ENCODE results near the gene KLC4.

The KLC4 gene

GRCh38 chr6:43097502-43097901 is 38.1 kb downstream of the KLC4 start:
- DNase-seq (no peak), ATAC-seq (ENCODE audit: insufficient read depth, low read depth) (no peak)
- TF ChIP-seq EZH2 (IDR thresholded peaks at IDR 0.05; ENCODE audit: borderline replicate concordance, low read depth, low read length, severe bottlenecking): no peak
- TF ChIP-seq, protein P1, sequence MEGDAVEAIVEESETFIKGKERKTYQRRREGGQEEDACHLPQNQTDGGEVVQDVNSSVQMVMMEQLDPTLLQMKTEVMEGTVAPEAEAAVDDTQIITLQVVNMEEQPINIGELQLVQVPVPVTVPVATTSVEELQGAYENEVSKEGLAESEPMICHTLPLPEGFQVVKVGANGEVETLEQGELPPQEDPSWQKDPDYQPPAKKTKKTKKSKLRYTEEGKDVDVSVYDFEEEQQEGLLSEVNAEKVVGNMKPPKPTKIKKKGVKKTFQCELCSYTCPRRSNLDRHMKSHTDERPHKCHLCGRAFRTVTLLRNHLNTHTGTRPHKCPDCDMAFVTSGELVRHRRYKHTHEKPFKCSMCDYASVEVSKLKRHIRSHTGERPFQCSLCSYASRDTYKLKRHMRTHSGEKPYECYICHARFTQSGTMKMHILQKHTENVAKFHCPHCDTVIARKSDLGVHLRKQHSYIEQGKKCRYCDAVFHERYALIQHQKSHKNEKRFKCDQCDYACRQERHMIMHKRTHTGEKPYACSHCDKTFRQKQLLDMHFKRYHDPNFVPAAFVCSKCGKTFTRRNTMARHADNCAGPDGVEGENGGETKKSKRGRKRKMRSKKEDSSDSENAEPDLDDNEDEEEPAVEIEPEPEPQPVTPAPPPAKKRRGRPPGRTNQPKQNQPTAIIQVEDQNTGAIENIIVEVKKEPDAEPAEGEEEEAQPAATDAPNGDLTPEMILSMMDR (IDR thresholded peaks at IDR 0.05; ENCODE audit: borderline replicate concordance, extremely low read depth, low read length, poor library complexity, severe bottlenecking): no peak
- Histone ChIP-seq H3K36me3 (ENCODE audit: insufficient read depth, low read length) (no peaks in the 10 kb centered on the region), H3K27me3 (ENCODE audit: insufficient read depth, low read length, poor library complexity) (no peaks in the 10 kb centered on the region), H2AFZ (ENCODE audit: low read depth, low read length) (no peak overlapping the region), H3K4me3 (ENCODE audit: low read depth in 1 of 2, low read length in 2 of 2) (no peak overlapping the region), H4K20me1 (ENCODE audit: insufficient read depth, low read length) (peaks cover 46% of the 10 kb centered on the region), H3K27ac (ENCODE audit: low read length) (no peak overlapping the region), H3K4me1 (ENCODE audit: insufficient read depth, low read length) (peaks cover 17% of the 10 kb centered on the region), H3K4me2 (ENCODE audit: insufficient read depth, low read length) (no peak overlapping the region), H3K9ac (ENCODE audit: low read depth, low read length) (no peak overlapping the region), H3K9me3 (ENCODE audit: insufficient read depth, low read length, severe bottlenecking) (no peaks in the 10 kb centered on the region), H3K79me2 (ENCODE audit: insufficient read depth, low read length) (peaks cover 60% of the 10 kb centered on the region)

DNA sequence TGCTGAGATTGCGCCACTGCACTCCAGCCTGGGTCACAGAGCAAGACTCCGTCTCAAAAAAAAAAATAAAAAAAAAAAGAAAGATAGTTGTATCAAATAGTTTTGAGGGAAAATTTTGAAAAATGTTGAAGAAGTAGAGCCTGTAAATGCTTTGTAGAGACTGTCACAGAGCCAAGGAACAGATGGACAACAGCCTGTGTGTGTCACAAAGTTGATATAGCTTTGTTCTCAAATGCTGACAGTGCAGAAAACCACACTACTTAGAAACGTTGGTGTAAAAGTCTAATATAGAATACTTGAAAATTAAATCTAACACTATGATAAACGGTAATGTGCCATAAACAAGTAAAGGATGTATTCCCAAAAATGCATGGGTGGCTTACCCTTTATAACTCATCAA is 42.1 kb downstream of the KLC4 start:
- H4K20me1 ChIP-seq (ENCODE audit: insufficient read depth, low read length): peaks cover 32% of the 10 kb centered on the region
- H3K9me3 ChIP-seq (ENCODE audit: insufficient read depth, low read length, severe bottlenecking): no peaks in the 10 kb centered on the region
- H3K27me3 ChIP-seq (ENCODE audit: insufficient read depth, low read length, poor library complexity): no peaks in the 10 kb centered on the region
- no peak for DNase-seq
- no peak overlapping the region for H3K9ac ChIP-seq (ENCODE audit: low read depth, low read length)
- no peak overlapping the region for H3K4me2 ChIP-seq (ENCODE audit: insufficient read depth, low read length)
- H3K4me3 ChIP-seq (ENCODE audit: low read depth in 1 of 2, low read length in 2 of 2): no peak overlapping the region
- H3K36me3 ChIP-seq (ENCODE audit: insufficient read depth, low read length): no peaks in the 10 kb centered on the region
- H2AFZ ChIP-seq (ENCODE audit: low read depth, low read length): no peak overlapping the region
- H3K4me1 ChIP-seq (ENCODE audit: insufficient read depth, low read length): no peaks in the 10 kb centered on the region
- ATAC-seq (ENCODE audit: insufficient read depth, low read depth): no peak
- TF ChIP-seq EZH2 (IDR thresholded peaks at IDR 0.05; ENCODE audit: borderline replicate concordance, low read depth, low read length, severe bottlenecking): no peak
- TF ChIP-seq, protein P1 (IDR thresholded peaks at IDR 0.05; ENCODE audit: borderline replicate concordance, extremely low read depth, low read length, poor library complexity, severe bottlenecking): no peak
- peaks cover 39% of the 10 kb centered on the region for H3K79me2 ChIP-seq (ENCODE audit: insufficient read depth, low read length)
- H3K27ac ChIP-seq (ENCODE audit: low read length): no peak overlapping the region

GRCh38 chr6:43103253-43103876 is 43.9 kb downstream of the KLC4 start:
- Histone ChIP-seq H3K36me3 (ENCODE audit: insufficient read depth, low read length) (no peaks in the 10 kb centered on the region), H3K4me1 (ENCODE audit: insufficient read depth, low read length) (no peaks in the 10 kb centered on the region), H3K27ac (ENCODE audit: low read length) (no peak overlapping the region), H3K4me3 (ENCODE audit: low read depth in 1 of 2, low read length in 2 of 2) (no peak overlapping the region), H3K9ac (ENCODE audit: low read depth, low read length) (no peak overlapping the region), H2AFZ (ENCODE audit: low read depth, low read length) (no peak overlapping the region), H3K27me3 (ENCODE audit: insufficient read depth, low read length, poor library complexity) (no peaks in the 10 kb centered on the region), H3K79me2 (ENCODE audit: insufficient read depth, low read length) (peaks cover 27% of the 10 kb centered on the region; the same call in 1 of the 2 replicates), H3K4me2 (ENCODE audit: insufficient read depth, low read length) (no peak overlapping the region), H3K9me3 (ENCODE audit: insufficient read depth, low read length, severe bottlenecking) (no peaks in the 10 kb centered on the region), H4K20me1 (ENCODE audit: insufficient read depth, low read length) (peaks cover 17% of the 10 kb centered on the region)
- DNase-seq (no peak), ATAC-seq (ENCODE audit: insufficient read depth, low read depth) (no peak)
- TF ChIP-seq EZH2 (IDR thresholded peaks at IDR 0.05; ENCODE audit: borderline replicate concordance, low read depth, low read length, severe bottlenecking): no peak
- TF ChIP-seq, protein P1 (IDR thresholded peaks at IDR 0.05; ENCODE audit: borderline replicate concordance, extremely low read depth, low read length, poor library complexity, severe bottlenecking): no peak
